PC-3 (cell line): ENCODE measurements around the gene RAB7A. TPM values are rescaled to one million over a fixed set of nuclear protein-coding genes. Genes with fewer than 3 reads are reported as not detected.
"Not testable (repeated sequence)": the region's sequence is repeated elsewhere in the genome, so short reads cannot be mapped to it uniquely, and the experiment has no call there.

ENCODE experiments used
- ATAC-seq: fragments of 200-7000 bp; cut with Tn5 transposase; 2 replicates; pipeline ENCODE4 v1.9.1; 2020; ENCODE audit warnings: mild to moderate bottlenecking, moderate library complexity
- BruUV-seq: library from RNA; stranded (reverse); fragments of 400-500 nt; replicated peaks from 2 replicates; lab custom pipeline; 2021; lab: Mats Ljungman, UMichigan
- CTCF ChIA-PET: fragments of 300-600 bp; sonication (Branson Sonifier 250); formaldehyde crosslinking; loops from one replicate; lab custom pipeline; 2022; ENCODE audit warnings: antibody characterized with exemption; lab: Charles Lee
- POLR2A ChIA-PET: fragments of 300-600 bp; sonication (Branson Sonifier 250); formaldehyde crosslinking; loops from one replicate; lab custom pipeline; 2022; ENCODE audit warnings: antibody characterized with exemption; ENCODE audit not compliant: unreplicated experiment; lab: Charles Lee
- DNase-seq: peaks from one replicate; pipeline ENCODE4 v3.0.0-alpha.2; 2015
- H2AFZ ChIP-seq: fragments of 300-600 bp; sonication (generic); 2 replicates; pipeline ENCODE4 v1.6.0; 2016; ENCODE audit warnings: antibody characterized with exemption, low read length
- H3F3A ChIP-seq: fragments of 300-600 bp; sonication (generic); one replicate; pipeline ENCODE4 v1.6.0; 2017; ENCODE audit warnings: antibody characterized with exemption, low read length, control low read depth, mild to moderate bottlenecking; ENCODE audit not compliant: unreplicated experiment
- H3K27ac ChIP-seq: fragments of 300-600 bp; sonication (generic); 2 replicates; pipeline ENCODE4 v1.5.1; 2016; ENCODE audit warnings: mild to moderate bottlenecking, low read length
- H3K27me3 ChIP-seq: fragments of 300-600 bp; sonication (generic); 2 replicates; pipeline ENCODE4 v1.6.1; 2016; ENCODE audit warnings: low read length, mixed read lengths
- H3K36me3 ChIP-seq: fragments of 300-600 bp; sonication (generic); 2 replicates; pipeline ENCODE4 v1.6.1; 2016; ENCODE audit warnings: low read depth, mixed run types, low read length, mixed read lengths
- H3K4me1 ChIP-seq: fragments of 300-600 bp; sonication (generic); 2 replicates; pipeline ENCODE4 v1.5.1; 2016; ENCODE audit warnings: low read length; ENCODE audit not compliant: insufficient read depth
- H3K4me2 ChIP-seq: fragments of 300-600 bp; sonication (generic); 2 replicates; pipeline ENCODE4 v1.6.0; 2016; ENCODE audit warnings: low read length
- H3K4me3 ChIP-seq: fragments of 300-600 bp; sonication (generic); 2 replicates; pipeline ENCODE4 v1.5.1; 2016; ENCODE audit warnings: mild to moderate bottlenecking, low read length, mixed read lengths
- H3K79me2 ChIP-seq: fragments of 300-600 bp; sonication (generic); 2 replicates; pipeline ENCODE4 v1.6.1; 2017; ENCODE audit warnings: low read length, mixed read lengths
- H3K9ac ChIP-seq: fragments of 300-600 bp; sonication (generic); 2 replicates; pipeline ENCODE4 v1.6.0; 2016; ENCODE audit warnings: mild to moderate bottlenecking, low read length
- H3K9me2 ChIP-seq: fragments of 300-600 bp; sonication (generic); replicated peaks from 2 replicates; pipeline ENCODE4 v1.6.1; 2016; ENCODE audit warnings: mixed run types, low read length, mixed read lengths
- H3K9me3 ChIP-seq: fragments of 300-600 bp; sonication (generic); 2 replicates; pipeline ENCODE4 v1.6.1; 2016; ENCODE audit warnings: low read length, mixed read lengths
- H4K20me1 ChIP-seq: fragments of 300-600 bp; sonication (generic); 2 replicates; pipeline ENCODE4 v1.6.1; 2016; ENCODE audit warnings: low read length, mixed read lengths
- EZH2 ChIP-seq: fragments of 300-600 bp; sonication (generic); IDR thresholded peaks from one replicate; pipeline ENCODE4 v1.6.1; 2017; ENCODE audit warnings: antibody characterized with exemption, mild to moderate bottlenecking, low read length; ENCODE audit not compliant: unreplicated experiment
- EZH2phosphoT487 ChIP-seq: fragments of 300-600 bp; sonication (generic); IDR thresholded peaks from 2 replicates; pipeline ENCODE4 v1.6.1; 2018; ENCODE audit warnings: mild to moderate bottlenecking, antibody characterized with exemption, low read length, borderline replicate concordance
- intact Hi-C: fragments of 100-400 bp; cut with micrococcal nuclease; formaldehyde crosslinking; loops from 2 replicates; pipeline ENCODE4 v1.9.0; 2023
- total RNA-seq: library from RNA; depleted of rRNA; stranded (reverse); fragments of >200 nt; gene quantifications from 2 replicates; pipeline ENCODE4 v1.2.3, GENCODE V29; 2014
- TF ChIP-seq, protein P1 (sequence below): fragments of 300-600 bp; sonication (generic); conservative IDR thresholded peaks from 2 replicates; pipeline ENCODE4 v1.5.1; 2017; ENCODE audit warnings: antibody characterized with exemption, low read depth, mild to moderate bottlenecking, low read length

The RAB7A gene
- total RNA-seq, 1 experiment from 2014 or later = 48.0 TPM

DNA sequence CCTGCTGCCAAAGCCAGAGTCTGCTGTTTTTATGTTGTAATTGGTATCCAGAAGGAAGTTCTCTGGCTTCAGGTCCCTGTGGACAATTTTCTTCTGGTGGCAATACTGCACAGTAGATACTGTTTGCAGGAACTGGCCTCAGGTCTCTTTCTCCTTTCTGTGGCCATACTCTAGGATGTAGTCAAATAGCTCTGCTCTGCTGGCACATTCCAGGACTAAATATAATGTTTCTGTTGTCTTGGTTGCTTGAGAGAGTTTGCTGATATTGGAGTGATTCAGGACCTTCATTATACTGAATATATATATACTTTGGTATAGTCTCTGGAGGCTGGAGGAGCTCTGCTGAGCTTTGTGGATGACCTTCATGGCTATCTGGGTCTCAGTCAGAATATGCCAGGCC lies 23.1 kb downstream of the RAB7A start:
- Histone ChIP-seq H3K79me2 (peaks cover 98% of the 10 kb centered on the region), H3K36me3 (no peaks in the 10 kb centered on the region), H3K27me3 (no peaks in the 10 kb centered on the region), H2AFZ (no peak overlapping the region), H3K4me2 (no peak overlapping the region), H3K4me3 (no peak overlapping the region), H3F3A (no peaks in the 10 kb centered on the region), H3K27ac (no peak overlapping the region), H3K9me3 (no peaks in the 10 kb centered on the region), H4K20me1 (peaks cover 13% of the 10 kb centered on the region; the same call in 1 of the 2 replicates), H3K4me1 (no peaks in the 10 kb centered on the region), H3K9me2 (no peaks in the 10 kb centered on the region), H3K9ac (no peak overlapping the region)
- no peak for DNase-seq
- TF ChIP-seq EZH2 (no peak), EZH2phosphoT487 (no peak)
- TF ChIP-seq, protein P1, sequence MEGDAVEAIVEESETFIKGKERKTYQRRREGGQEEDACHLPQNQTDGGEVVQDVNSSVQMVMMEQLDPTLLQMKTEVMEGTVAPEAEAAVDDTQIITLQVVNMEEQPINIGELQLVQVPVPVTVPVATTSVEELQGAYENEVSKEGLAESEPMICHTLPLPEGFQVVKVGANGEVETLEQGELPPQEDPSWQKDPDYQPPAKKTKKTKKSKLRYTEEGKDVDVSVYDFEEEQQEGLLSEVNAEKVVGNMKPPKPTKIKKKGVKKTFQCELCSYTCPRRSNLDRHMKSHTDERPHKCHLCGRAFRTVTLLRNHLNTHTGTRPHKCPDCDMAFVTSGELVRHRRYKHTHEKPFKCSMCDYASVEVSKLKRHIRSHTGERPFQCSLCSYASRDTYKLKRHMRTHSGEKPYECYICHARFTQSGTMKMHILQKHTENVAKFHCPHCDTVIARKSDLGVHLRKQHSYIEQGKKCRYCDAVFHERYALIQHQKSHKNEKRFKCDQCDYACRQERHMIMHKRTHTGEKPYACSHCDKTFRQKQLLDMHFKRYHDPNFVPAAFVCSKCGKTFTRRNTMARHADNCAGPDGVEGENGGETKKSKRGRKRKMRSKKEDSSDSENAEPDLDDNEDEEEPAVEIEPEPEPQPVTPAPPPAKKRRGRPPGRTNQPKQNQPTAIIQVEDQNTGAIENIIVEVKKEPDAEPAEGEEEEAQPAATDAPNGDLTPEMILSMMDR = no peak
- ATAC-seq = no peak
- no TSS peak for BruUV-seq
- POLR2A ChIA-PET = no interaction called here
- CTCF ChIA-PET = no interaction called here
- intact Hi-C loops = no loop called here

DNA sequence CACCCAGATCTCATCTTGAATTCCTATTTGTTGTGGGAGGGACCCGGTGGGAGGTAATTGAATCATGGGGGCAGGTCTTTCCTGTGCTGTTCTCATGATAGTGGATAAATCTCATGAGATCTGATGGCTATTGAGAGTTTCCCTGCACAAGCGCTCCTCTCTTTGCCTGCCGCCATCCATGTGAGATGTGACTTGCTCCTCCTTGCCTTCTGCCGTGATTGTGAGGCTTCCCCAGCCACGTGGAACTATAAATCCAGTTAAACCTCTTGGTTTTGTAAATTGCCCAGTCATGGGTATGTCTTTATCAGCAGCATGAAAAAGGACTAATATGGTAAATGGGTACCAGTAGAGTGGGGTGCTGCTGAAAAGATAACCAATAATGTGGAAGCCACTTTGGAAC lies 23.6 kb downstream of the RAB7A start:
- ATAC-seq, H3K27ac ChIP-seq, H3K9ac ChIP-seq, H3K9me2 ChIP-seq, POLR2A ChIA-PET, BruUV-seq, H3K4me3 ChIP-seq, H2AFZ ChIP-seq, H3K27me3 ChIP-seq, H3K36me3 ChIP-seq, CTCF ChIA-PET, intact Hi-C loops, H3F3A ChIP-seq, H3K4me1 ChIP-seq, H3K4me2 ChIP-seq, H3K9me3 ChIP-seq, DNase-seq: not testable (repeated sequence)
- H3K79me2 ChIP-seq = peaks cover 98% of the 10 kb centered on the region
- peaks cover 13% of the 10 kb centered on the region; the same call in 1 of the 2 replicates for H4K20me1 ChIP-seq

DNA sequence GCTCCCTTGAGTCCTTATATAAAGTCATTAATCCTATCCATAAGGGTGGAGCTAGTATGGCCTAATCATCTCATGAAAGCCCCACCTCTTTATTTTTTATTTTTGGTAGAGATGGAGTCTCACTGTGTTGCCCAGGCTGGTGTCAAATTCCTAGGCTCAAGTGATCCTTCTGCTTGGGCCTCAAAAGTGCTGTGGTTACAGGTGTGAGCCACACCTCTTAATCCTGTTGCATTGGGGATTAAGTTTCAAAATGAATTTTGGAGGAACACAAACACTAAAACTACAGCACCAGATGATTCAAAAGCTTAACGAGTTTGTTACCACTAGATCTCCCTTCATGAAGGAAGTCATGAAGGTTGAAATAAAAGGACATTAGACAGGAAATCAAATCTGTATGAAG lies 27.7 kb downstream of the RAB7A start:
- CTCF ChIA-PET = no interaction called here
- Histone ChIP-seq H3K79me2 (peaks cover 85% of the 10 kb centered on the region), H3K27me3 (no peaks in the 10 kb centered on the region), H3K9me3 (no peaks in the 10 kb centered on the region), H2AFZ (no peak overlapping the region), H3F3A (no peaks in the 10 kb centered on the region), H3K9ac (no peak overlapping the region), H4K20me1 (0 out of 2 replicates have a peak, but pooled peaks cover 3% of the 10 kb centered on the region), H3K36me3 (no peaks in the 10 kb centered on the region), H3K4me2 (no peak overlapping the region), H3K9me2 (no peaks in the 10 kb centered on the region), H3K27ac (no peak overlapping the region), H3K4me3 (no peak overlapping the region), H3K4me1 (no peaks in the 10 kb centered on the region)
- ATAC-seq (no peak), DNase-seq (no peak)
- POLR2A ChIA-PET = no interaction called here
- intact Hi-C loops = no loop called here
- TF ChIP-seq EZH2 = no peak
- TF ChIP-seq, protein P1 = no peak
- no peak for TF ChIP-seq EZH2phosphoT487
- BruUV-seq = no TSS peak
